ENCODE measurements around the gene PRPF8.

DNA sequence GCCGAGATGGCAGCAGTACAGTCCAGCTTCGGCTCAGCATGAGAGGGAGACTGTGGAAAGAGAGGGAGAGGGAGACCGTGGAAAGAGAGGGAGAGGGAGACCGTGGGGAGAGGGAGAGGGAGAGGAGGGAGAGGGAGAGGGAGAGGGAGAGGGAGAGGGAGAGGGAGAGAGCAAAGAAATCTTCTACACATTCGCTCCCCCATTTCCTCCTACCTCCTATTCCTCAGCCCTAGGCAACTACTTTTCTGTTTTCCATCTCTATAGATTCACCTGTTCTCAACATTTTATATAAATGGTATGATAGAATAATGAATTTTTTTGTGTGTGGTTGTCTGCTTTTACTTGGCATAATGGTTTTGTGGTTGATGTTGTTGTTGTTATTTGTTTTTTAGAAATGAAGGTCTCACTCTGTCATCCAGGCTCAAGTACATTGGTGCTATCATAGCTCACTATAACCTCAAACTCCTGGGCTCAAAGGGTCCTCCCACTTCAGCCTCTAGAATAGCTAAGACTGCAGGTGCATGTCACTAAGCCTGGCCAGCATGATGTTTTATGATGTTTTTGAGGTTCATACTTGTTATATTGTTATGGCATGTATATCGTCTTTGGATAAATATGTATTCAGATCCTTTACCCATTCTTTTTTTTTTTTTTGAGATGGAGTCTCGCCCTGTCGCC is 6.0 kb upstream of the PRPF8 start:
- no peak for TF ChIP-seq POLR2AphosphoS5 (IDR thresholded peaks at IDR 0.05; ENCODE audit: low read depth)
- TF ChIP-seq CTCF (conservative IDR thresholded peaks at IDR 0.05; ENCODE audit: low read depth in 2 of 2), result no peak
- TF ChIP-seq EZH2phosphoT487 (IDR thresholded peaks at IDR 0.05; ENCODE audit: unreplicated experiment), result no peak
- no peak for TF ChIP-seq EZH2 (IDR thresholded peaks at IDR 0.05; ENCODE audit: low read depth, unreplicated experiment)
- no peak for TF ChIP-seq NANOG (IDR thresholded peaks at IDR 0.05; ENCODE audit: borderline replicate concordance)
- TF ChIP-seq, protein P1, sequence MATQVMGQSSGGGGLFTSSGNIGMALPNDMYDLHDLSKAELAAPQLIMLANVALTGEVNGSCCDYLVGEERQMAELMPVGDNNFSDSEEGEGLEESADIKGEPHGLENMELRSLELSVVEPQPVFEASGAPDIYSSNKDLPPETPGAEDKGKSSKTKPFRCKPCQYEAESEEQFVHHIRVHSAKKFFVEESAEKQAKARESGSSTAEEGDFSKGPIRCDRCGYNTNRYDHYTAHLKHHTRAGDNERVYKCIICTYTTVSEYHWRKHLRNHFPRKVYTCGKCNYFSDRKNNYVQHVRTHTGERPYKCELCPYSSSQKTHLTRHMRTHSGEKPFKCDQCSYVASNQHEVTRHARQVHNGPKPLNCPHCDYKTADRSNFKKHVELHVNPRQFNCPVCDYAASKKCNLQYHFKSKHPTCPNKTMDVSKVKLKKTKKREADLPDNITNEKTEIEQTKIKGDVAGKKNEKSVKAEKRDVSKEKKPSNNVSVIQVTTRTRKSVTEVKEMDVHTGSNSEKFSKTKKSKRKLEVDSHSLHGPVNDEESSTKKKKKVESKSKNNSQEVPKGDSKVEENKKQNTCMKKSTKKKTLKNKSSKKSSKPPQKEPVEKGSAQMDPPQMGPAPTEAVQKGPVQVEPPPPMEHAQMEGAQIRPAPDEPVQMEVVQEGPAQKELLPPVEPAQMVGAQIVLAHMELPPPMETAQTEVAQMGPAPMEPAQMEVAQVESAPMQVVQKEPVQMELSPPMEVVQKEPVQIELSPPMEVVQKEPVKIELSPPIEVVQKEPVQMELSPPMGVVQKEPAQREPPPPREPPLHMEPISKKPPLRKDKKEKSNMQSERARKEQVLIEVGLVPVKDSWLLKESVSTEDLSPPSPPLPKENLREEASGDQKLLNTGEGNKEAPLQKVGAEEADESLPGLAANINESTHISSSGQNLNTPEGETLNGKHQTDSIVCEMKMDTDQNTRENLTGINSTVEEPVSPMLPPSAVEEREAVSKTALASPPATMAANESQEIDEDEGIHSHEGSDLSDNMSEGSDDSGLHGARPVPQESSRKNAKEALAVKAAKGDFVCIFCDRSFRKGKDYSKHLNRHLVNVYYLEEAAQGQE (IDR thresholded peaks at IDR 0.05; ENCODE audit: unreplicated experiment), result no peak
